ENCODE data around the gene CDK4.
"Not testable (repeated sequence)": the region's sequence is repeated elsewhere in the genome, so short reads cannot be mapped to it uniquely, and the experiment has no call there.

Gene CDK4

GRCh38 chr12:57751788-57752667 lies at the start of gene CDK4:
Gene CDK4 (minus strand): TSS chr12:57752310. CDS start chr12:57751717, 593 bp downstream.
- peak; percentile 93 to 99 for DNase-seq (ENCODE audit: low read depth in 2 of 2, low spot score in 1 of 2)

GRCh38 chr12:57800965-57801364 lies 48.9 kb upstream of the CDK4 start:
- DNase-seq (ENCODE audit: low read depth in 2 of 2, low spot score in 1 of 2) = no peak

DNA sequence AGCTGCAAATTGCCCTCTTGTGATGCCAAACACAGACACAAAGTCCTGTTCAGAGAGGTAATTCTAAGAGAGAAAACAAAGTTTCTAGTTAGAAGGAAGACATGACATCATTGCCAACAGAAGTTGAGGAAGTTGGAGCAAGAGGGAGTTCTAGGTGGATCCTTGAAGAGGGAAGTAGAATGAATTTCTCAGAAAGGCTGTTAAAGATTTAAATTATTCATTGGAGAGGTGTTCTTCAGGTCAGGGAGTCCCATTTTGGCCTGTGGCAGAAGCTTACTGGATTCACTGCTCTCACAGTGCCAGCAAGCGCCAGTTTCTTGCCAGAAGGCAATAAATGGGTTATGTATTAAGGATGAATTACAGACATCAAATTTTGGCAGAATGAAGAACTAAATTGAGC lies 45.8 kb upstream of the CDK4 start:
- DNase-seq (ENCODE audit: low read depth in 2 of 2, low spot score in 1 of 2) = no peak

- no peak for DNase-seq (ENCODE audit: low read depth in 2 of 2, low spot score in 1 of 2)
These were observed 44.9 kb upstream of the CDK4 start for GRCh38 chr12:57796996-57797395.

GRCh38 chr12:57795354-57795753 lies 43.2 kb upstream of the CDK4 start:
- no peak for DNase-seq (ENCODE audit: low read depth in 2 of 2, low spot score in 1 of 2)

- no peak for DNase-seq (ENCODE audit: low read depth in 2 of 2, low spot score in 1 of 2)
These were observed 41.8 kb upstream of the CDK4 start for GRCh38 chr12:57793920-57794319.

DNA sequence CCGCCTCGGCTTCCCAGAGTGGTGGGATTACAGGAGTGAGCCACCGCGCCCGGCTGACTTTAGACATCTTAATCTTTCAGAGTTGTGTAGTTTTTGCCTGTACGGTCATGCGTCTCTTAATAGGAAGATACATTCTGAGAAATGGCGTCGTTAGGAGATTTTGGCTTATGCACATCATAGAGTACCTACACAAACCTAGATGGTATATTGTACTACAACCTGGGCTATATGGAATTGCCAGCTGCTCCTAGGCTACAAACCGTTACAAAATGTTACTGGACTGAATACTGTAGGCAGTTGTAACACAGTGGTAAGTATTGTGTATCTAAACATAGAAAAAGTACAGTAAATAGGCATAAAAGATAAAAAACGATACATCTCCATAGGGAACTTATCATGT lies 31.8 kb upstream of the CDK4 start:
- no peak for DNase-seq (ENCODE audit: low read depth in 2 of 2, low spot score in 1 of 2)

- DNase-seq (ENCODE audit: low read depth in 2 of 2, low spot score in 1 of 2) = no peak
These were observed 31.3 kb upstream of the CDK4 start for GRCh38 chr12:57783466-57783801.

DNA sequence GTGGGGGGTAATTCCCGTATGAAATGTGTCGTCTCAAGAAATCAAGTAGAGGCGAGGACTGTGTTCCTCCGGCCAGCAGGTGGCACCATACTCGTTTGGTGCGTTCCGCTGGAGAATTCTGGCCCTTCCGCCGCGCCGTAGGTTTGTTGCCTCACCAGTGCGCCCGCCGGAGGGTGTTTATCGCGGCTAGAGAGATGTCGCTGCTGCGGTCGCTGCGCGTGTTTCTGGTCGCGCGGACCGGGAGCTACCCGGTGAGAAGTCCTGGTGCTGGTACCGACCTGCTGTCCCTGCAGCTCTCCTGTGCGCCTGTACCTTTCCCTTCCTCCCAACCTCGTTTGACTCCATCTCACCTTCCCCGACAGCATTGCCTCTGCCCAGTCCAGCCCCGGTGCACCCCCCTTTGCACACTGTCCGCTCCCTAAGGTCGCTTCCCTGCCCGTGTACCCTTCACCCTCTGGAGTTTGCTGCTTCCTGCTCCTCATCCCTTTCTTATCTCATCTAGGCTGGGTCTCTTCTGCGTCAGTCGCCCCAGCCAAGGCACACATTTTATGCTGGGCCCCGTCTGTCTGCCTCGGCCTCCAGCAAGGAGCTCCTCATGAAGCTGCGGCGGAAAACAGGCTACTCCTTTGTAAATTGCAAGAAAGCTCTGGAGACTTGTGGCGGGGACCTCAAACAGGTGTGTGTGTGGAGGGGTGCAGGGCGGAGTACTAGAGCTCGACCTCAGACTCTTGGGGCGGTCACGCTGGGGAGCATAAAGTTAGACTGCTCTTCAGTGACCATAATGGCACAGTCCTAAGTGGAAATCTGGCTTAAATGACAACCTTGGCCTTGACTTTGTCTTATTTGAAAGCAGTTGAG lies 30.7 kb upstream of the CDK4 start, which contains the start of gene TSFM:
TSFM (plus strand) TSS at position 180 of the 858 bp plus-strand sequence; CDS start at position 195, 15 bp downstream.
- peak; percentile 90 to 97 for DNase-seq (ENCODE audit: low read depth in 2 of 2, low spot score in 1 of 2)

DNA sequence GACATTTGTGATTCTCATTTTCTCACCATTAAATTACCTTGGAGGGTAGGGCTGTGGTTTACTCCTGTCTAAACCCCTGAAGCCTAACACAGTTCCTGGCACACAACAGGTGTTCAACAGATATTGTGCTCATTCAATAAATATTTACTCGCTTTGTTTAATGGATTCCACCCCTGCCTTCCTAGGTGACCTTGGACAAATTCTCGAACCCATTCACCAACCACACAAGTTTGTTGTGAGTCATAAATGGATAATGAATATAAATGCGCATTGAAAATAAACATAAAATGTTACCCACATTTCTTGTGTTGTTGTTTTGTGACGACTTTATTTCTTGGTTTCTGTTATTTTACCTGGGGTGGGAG lies 30.1 kb upstream of the CDK4 start:
- DNase-seq (ENCODE audit: low read depth in 2 of 2, low spot score in 1 of 2) = no peak

DNA sequence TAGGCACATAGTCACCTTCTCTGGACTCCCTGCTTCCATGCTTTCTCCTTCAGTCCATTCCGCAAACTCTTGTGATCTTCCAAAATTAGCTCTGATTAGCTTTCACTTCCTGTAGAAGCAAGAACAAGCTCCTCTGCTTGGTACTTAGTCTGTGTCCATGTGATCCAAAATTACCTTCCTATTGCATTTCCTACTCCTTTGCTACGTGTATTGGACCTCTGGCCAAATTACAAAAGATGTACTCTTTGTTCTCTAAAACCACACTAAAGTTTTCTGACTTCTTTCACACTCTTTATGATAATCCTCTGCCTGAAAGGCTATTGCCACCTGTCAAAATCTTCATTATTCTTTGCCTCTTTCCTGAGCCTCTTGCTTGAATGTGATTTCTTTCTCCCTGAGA lies 29.7 kb upstream of the CDK4 start:
- no peak for DNase-seq (ENCODE audit: low read depth in 2 of 2, low spot score in 1 of 2)

DNA sequence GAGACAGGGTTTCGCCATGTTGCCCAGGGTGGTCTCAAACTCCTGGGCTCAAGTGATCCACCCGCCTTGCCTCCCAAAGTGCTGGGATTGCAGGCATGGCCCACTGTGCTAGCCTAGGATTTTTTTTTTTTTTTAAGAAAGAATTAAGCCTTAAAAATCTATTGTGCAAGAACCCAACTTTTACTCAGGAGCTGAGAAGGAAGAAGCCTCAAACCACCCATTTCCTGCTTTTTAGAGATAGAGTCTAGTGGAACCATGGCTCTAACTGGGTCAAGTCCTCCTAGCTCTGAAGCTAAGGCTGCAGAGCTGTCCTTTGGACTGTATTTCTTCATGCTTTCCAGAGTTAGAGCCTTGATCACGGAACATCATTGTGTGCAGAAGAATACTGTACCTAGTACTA lies 29.1 kb upstream of the CDK4 start:
- DNase-seq (ENCODE audit: low read depth in 2 of 2, low spot score in 1 of 2) = no peak

GRCh38 chr12:57780284-57780897 lies 28.3 kb upstream of the CDK4 start:
- no peak for DNase-seq (ENCODE audit: low read depth in 2 of 2, low spot score in 1 of 2)

- no peak for DNase-seq (ENCODE audit: low read depth in 2 of 2, low spot score in 1 of 2)
These were observed 27.6 kb upstream of the CDK4 start for GRCh38 chr12:57779736-57780135.

DNA sequence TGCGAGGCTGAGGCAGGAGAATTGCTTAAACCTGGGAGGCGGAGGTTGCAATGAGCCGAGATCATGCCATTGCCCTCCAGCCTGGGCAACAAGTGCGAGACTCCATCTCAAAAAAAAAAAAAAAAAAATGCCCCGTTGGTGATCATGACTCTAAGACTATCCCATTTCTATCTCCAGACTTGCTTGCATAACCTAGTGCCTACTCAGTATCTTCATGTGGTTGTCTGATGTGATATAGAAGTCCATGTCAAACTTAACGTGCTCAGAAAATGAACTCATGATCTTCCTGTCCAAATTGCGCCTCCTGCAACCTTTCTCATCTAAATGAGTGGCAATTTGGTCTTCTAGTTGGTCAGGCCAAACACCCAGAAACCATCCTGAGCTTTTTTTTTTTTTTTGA lies 25.8 kb upstream of the CDK4 start:
- no peak for DNase-seq (ENCODE audit: low read depth in 2 of 2, low spot score in 1 of 2)

GRCh38 chr12:57777367-57777766 lies 25.3 kb upstream of the CDK4 start:
- no peak for DNase-seq (ENCODE audit: low read depth in 2 of 2, low spot score in 1 of 2)

GRCh38 chr12:57776247-57776587 lies 24.1 kb upstream of the CDK4 start:
- no peak for DNase-seq (ENCODE audit: low read depth in 2 of 2, low spot score in 1 of 2)

- no peak for DNase-seq (ENCODE audit: low read depth in 2 of 2, low spot score in 1 of 2)
These were observed 23.6 kb upstream of the CDK4 start for GRCh38 chr12:57775563-57776246.

DNA sequence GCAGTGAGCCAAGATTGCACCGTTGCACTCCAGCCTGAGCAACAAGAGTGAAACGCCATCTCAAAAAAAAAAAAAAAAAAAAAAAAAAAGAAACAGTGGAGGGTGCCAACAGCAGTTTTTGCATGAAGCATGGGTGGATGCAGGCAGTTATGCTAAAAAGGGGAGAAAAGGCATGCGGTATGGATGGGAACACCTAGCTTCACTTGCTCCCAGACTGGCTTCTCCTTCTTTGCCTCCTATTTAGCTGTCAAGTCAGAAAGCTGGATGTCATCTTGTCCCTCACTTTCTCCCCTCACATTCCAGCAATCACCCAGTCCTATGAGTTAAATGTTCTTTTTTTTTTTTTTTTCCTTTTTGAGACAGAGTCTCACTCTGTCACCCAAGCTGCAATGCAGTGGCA lies 22.9 kb upstream of the CDK4 start:
- DNase-seq (ENCODE audit: low read depth in 2 of 2, low spot score in 1 of 2) = no peak

- DNase-seq (ENCODE audit: low read depth in 2 of 2, low spot score in 1 of 2) = not testable (repeated sequence)
These were observed 22.5 kb upstream of the CDK4 start for GRCh38 chr12:57774634-57775033.
